PC-3 (cell line): ENCODE data around the gene TTC33.

Experiments used
- CTCF ChIP-seq: fragments of 300-600 bp; sonication (generic); conservative IDR thresholded peaks from 2 replicates; pipeline ENCODE4 v1.5.1; 2017; ENCODE audit warnings: antibody characterized with exemption, low read depth, mild to moderate bottlenecking, low read length
- EZH2 ChIP-seq: fragments of 300-600 bp; sonication (generic); IDR thresholded peaks from one replicate; pipeline ENCODE4 v1.6.1; 2017; ENCODE audit warnings: antibody characterized with exemption, mild to moderate bottlenecking, low read length; ENCODE audit not compliant: unreplicated experiment
- EZH2phosphoT487 ChIP-seq: fragments of 300-600 bp; sonication (generic); IDR thresholded peaks from 2 replicates; pipeline ENCODE4 v1.6.1; 2018; ENCODE audit warnings: mild to moderate bottlenecking, antibody characterized with exemption, low read length, borderline replicate concordance

GRCh38 chr5:40717281-40717680 lies 38.5 kb downstream of the TTC33 start:
- no peak for TF ChIP-seq EZH2
- TF ChIP-seq CTCF, result no peak
- TF ChIP-seq EZH2phosphoT487, result no peak
